PFSK-1 (cell line): ENCODE results near the gene ISG20.

Source experiments
- POLR2AphosphoS5 ChIP-seq: IDR thresholded peaks from 2 replicates; pipeline ENCODE4 v1.6.1; 2012; ENCODE audit warnings: low read depth, mild to moderate bottlenecking, control low read depth, low read length, moderate library complexity
- REST ChIP-seq, 2 experiments: IDR thresholded peaks; 2 replicates each; pipeline versions ENCODE4 v1.6.1 to v1.8.0; 2011 to 2012; ENCODE audit warnings: low read depth in 2 of 2, low read length in 2 of 2, control low read depth in 1 of 2, inconsistent platforms in 1 of 2, mild to moderate bottlenecking in 1 of 2, moderate library complexity in 1 of 2; ENCODE audit not compliant: insufficient read depth in 1 of 2

GRCh38 chr15:88618686-88619085 is 20.1 kb upstream of the ISG20 start:
- TF ChIP-seq POLR2AphosphoS5, result no peak
- no peak for TF ChIP-seq REST (IDR thresholded peaks at IDR 0.05; ENCODE audit: insufficient read depth in 1 of 2, low read depth in 2 of 2, low read length in 2 of 2)
